ENCODE measurements around the gene VANGL1.
"Not testable (repeated sequence)": the region's sequence is repeated elsewhere in the genome, so short reads cannot be mapped to it uniquely, and the experiment has no call there.

Gene VANGL1

DNA sequence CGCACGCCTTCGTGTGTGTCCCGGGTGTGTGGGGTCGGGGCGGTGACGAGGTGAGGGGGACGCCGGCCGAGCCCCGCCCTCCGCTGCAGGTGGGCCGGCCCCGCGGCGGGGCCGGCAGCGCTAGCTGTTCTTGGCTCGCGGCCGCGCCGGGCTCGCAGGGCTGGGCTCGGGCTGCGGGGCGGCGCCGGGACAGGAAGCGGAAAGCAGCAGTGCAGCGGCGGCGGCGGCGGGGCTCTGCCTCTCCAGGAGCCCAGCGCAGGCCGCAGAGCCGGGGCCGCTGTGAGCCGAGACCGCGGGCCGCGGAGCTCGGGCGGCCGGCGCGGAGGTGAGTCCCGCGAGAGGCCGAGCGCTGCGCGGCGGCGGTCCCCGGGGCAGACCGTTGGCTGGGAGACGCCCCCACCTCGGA lies at the start of gene VANGL1:
Gene VANGL1 (plus strand): TSS at position 209 of the 406 bp plus-strand sequence. CDS start 9,444 bp downstream, outside the sequence.
- DNase-seq (ENCODE audit: low read depth), result peak; percentile 71

DNA sequence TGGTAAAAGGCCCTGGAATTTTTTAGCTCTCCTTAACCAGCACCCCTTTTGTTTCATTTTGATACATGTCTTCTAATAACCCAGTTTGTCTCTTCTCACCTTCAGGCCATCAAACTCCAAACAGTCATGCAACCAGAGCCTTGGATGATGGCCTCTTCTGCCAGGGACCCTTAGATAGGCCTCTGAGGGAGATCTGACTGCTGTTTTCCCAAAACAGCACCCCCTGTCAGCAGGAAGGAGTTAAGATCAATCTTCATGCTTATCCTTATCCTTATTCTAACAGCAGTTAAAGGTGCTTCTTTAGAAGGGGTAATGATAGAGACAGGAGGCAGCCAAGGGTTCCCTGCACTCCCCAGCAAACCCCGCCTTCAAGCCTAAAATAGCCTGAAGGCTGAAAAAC lies 49.5 kb upstream of the VANGL1 start:
- no peak for DNase-seq (ENCODE audit: low read depth)

DNA sequence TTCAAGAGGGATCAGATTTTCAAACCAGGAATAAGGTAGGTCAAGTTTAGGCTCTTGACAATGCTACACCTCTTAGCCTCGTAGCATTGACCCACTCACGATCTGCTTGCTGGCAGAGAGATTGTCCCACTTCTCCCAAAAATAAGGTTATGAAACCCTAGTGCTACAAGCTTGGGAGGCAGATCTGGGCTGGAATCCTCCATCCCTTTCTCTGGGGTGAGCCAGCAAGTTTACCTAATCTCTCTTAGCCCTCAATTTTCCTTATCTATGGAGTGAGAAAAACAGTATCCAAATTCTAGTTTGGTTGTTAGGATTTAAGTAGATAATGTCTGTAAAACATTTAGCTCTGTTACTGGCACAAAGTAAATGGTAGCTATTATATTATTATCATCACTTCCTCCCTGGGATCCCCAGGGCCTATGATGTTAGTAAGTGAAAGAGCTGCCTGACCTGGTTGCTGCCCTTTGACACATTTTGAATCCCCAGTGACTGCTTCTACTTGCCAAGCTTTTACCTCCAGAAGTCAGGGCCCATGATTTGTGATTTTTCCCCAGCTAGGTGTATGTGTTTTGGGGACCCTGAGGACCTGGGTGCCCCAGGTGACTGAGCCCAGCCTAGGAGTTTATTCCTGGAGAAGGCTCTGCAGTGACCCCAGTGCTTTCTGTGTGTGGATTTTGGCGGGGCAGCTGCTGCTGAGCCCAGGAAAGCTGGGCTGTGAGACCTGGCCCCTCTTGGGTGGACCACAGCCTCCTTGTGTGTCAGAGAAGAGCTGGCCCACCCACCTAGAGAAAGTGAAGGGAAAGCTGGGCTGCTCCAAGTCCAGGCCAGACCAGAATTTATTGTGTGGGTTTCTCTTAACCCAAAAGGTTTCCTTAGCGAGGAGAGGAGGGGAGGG lies 48.2 kb upstream of the VANGL1 start:
- no peak for DNase-seq (ENCODE audit: low read depth)

DNA sequence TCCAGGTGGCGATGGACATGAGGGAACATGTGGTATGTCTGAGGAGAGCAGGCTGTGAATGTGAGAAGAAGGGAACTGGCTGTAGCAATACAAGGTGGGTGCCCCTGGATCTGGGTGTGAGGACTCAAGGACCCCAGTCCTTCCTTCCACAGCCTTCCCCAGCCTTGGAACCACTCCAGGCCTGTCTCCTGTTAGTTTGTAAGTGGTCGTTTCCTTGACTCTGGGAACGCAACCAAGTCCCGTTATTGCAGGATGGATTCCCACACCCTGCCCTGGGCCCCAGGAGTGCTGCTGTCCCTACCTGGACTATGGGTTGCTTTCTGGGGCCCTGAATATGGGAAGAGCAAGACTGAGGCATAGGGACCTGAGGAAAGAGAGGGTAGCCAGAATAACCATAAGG lies 47.2 kb upstream of the VANGL1 start:
- DNase-seq (ENCODE audit: low read depth), result no peak

DNA sequence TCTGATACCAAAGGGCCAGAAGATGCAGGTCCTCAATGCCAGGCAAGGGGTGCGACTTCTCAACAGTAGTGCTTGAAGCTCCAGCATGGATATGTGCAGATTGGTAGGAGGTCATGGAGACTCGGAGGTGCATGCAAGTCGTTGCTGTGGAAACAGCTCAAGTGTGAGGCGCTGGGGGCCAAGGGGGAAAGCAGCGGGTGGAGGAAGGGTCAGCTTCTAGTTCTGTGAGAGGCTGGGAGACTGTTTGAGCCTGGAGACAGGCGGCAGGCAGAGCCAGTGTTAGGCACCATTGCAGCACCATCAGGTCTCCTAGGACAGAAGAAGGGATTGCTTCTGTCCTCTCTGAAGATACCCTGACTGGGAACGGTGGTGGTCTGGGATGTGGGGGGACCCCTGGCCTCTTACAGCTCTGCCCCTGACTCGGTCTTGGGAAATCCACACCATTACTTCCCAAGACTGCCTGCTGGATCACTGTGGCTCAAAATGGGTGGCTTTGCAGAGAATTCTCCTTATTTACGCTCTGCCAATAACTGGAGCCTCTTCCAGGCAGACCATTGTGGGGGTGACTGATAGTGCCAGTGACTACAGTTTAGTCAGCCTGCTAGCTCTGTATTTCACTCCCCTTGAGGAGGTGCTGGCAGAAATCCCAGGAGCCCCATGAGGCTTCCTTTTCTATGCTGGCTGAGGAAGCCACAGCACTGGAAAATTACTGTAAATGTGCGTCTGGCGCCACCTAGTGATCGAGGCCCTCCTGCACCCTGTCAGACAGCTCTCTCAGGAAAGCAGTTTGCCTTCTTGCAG lies 46.3 kb upstream of the VANGL1 start:
- peak; percentile 98 for DNase-seq (ENCODE audit: low read depth)

DNA sequence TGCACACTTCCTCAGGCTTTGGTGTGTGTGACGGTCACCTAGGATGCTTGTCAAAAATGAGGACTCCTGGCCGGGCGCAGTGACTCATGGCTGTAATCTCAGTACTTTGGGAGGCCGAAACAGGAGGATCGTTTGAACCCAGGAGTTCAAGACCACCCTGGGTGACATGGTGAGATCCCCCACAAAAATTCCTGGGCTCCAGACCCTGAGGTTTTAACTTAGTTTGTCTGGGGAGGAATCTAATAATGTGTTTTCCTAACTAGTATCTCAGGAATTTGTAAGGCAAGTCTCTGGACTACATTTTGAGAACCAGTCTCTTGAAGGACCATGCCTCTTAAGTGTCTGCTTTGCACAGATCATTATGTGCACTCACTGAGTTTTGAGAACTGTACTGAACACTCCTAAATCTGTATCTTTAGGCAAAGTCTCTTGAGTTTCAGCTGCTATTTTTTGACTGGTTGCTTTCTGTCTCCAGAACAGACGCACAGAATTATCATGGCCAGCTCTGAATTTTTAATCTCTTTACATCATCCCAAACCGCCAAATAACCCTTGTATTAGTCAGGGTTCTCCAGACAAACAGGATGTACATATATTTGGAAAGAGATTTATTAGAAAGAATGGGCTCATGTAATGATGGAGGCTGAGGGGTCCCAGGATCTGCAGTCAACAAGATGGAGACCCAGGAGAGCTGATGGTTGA lies 45.5 kb upstream of the VANGL1 start:
- peak; percentile 63 for DNase-seq (ENCODE audit: low read depth)

DNA sequence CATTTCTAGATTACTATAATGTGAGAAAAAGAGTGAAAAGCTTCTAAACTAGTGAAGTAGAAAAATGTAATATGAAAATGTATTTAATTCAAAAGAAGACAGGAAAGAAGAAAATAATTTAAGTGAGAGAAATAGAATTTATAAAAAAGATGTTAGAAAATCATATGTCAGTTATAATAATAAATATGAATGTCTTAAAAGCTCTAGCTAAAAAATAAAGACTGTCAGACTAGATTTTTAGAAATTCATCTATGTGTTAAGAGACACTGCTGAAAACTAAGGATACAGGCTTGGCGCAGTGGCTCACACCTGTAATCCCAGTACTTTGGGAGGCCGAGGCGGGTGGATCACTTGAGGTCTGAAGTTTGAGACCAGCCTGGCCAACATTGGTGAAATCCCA lies 37.3 kb upstream of the VANGL1 start:
- DNase-seq (ENCODE audit: low read depth), result no peak

DNA sequence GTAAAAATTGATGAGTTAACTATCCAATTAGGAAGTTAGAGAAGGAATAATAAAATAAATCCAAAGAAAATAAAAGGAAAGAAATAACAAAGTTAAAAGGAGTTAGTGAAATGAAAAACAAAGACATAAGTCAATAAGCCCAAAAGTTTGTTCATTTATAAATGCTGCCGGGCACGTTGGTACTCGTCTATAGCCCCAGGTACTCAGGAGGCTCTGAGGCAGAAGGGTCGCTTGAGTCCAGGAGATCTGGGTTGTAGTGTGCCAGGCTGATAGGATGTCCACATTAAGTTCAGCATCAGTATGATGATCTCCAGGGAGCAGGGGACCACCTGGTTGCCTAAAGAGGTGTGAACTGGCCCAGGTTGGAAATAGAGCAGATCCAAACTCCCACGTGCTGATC lies 35.5 kb upstream of the VANGL1 start:
- no peak for DNase-seq (ENCODE audit: low read depth)

DNA sequence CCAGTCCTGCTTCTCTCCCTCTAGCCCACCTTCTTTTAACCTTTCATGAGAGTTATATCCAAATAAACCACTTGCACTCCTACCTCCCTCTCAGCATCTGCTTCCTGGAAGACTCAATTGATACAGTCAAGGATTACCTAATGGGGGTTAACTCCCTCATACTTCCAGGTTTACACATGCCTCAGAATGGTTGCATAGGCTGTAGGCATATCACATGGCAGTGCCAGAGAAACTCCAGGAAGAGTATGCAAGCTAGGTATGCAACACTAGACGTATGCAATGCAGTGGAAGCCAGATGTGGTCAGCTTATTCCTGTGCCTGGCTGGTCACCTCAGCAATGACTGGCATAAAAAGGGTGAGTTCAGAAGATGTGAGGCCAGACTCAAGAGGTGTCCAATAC lies 32.7 kb upstream of the VANGL1 start:
- no peak for DNase-seq (ENCODE audit: low read depth)

DNA sequence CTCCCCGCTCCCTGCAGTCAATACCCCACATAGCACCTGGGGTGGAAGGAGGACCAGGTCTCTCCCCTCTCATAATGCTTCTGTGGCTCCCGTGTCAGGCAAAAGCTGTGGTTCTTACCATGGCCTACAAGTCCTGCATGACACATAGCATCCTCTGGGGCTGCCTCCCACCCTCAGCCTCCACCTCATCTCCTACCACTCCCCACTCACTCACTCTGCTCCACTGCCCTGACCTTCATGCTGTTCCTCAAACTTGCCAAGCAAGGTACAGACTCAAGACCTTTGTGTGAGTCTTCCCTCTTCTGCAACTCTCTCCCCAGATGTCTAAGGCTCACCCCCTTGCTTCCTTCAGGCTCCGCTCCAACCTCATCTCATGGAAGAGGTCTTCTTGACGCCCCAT lies 28.0 kb upstream of the VANGL1 start:
- no peak for DNase-seq (ENCODE audit: low read depth)

DNA sequence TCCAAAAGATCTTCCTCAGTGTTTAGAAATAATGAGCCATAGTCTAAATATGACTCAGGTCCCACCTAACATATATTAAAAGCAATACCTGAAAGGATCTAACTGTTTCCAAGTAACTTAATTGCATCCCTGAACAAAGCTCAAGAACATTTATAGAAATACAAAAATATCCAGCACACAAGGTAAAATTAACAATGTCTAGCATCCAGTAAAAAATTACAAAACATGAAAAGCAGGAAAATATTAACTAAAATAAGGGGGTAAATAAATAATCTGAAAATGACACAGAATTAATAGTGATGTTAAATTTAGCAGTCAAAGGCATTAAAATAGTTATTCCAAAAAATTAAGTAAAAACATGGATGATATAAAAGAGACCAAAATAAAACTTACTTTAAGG lies 21.3 kb upstream of the VANGL1 start:
- DNase-seq (ENCODE audit: low read depth), result no peak

DNA sequence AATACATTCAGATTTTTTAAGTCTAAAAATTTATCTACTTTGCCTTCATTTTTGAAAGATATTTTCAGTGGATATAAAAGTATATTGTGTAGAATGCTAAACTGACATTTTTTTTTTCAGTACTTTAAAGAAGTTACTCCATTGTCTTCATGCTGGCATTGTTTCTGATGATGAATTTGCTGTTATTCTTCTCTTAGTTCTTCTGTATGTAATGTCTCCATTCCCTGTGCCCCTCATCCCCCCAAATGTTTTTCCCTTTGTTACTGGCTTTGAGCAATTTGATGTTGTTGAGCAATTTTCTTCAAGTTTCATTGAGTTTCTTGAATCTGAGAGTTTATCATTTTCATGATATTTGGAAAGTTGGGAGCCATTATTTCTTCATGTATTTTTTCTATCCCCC lies 20.8 kb upstream of the VANGL1 start:
- no peak for DNase-seq (ENCODE audit: low read depth)

DNA sequence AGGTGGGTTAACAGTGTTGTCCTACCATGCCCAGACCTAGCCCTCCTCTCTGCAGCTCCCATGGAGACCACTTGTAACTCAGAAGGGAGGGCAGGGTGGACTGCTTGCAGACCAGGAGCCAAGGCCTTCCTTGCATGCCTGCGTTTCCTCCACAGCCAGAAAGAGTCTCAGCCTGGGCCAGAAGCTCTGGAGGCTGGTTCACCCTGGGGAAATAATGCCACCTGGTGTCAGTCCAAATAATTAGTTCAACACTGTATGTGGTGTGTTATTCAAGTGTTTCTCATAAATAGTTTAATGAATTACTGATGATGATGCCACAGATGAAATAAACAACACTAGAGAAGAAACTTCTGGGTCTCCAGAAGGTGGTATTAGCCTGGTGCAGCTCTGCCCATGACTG lies 16.9 kb upstream of the VANGL1 start:
- peak; percentile 11 for DNase-seq (ENCODE audit: low read depth)

DNA sequence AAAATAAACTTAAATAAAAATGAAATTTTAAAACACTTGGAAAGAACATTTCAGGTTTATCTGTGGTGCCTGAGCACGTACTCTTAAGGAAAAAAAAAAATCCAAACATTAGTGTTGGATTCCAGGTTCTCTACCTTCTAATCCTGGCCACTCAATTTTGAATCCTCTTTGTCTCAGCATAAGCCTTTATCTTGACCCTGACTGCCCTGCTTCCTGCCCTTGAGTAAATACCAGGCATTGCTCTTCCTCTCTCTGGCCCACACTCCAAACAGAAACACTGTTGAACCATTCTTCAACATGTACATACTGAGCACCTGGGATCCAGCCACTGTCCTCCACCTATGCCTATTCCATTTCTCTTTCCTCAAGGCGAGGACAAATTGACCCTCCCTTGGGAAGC lies 11.4 kb upstream of the VANGL1 start:
- DNase-seq (ENCODE audit: low read depth), result no peak

DNA sequence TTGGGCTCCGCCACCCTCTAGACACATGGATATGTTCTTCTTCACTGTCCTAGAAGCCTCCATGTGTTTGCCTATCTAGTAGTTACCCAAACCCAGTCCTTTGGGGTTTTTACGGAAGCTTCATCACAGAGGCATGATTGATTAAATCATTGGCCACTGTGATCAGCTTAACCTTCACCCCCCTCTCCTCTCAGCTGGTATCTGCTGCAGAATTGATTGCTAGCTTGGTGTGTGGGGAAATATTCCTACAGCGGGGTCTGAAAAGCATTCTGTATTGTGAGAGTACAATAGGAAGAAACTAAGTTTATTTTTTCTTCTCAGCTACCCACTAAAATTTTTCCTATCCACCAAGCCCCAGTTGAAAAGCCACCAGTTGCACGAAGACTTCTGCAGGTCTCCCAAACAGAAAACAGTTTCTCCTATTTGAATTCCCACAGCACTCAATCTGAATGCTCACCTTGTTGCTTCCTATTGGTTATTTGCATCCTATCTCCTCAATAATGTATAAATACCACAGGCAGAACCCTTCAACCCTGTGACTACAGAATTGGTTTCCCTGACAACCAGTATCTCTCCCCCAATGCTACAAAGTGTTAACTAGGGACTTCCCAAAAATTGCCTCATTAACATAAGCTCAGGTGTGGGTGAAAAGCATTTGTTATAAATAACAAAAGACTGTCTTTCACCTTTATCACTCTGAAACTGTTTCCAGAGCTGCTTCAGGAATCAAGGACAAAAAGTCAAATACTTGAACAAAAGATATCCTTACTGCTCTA lies 9.3 kb upstream of the VANGL1 start:
- DNase-seq (ENCODE audit: low read depth), result no peak

DNA sequence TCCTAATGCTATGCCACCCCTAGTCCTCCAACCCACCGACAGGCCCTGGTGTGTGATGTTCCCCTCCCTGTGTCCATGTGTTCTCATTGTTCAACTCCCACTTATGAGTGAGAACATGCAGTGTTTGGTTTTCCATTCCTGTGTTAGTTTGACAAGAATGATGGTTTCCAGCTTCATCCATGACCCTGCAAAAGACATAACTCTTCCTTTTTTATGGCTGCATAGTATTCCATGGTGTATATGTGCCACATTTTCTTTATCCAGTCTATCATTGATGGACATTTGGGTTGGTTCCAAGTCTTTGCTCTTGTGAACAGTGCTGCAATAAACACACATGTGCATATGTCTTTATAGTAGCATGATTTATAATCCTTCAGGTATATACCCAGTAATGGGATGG lies 8.2 kb upstream of the VANGL1 start:
- DNase-seq (ENCODE audit: low read depth), result not testable (repeated sequence)

DNA sequence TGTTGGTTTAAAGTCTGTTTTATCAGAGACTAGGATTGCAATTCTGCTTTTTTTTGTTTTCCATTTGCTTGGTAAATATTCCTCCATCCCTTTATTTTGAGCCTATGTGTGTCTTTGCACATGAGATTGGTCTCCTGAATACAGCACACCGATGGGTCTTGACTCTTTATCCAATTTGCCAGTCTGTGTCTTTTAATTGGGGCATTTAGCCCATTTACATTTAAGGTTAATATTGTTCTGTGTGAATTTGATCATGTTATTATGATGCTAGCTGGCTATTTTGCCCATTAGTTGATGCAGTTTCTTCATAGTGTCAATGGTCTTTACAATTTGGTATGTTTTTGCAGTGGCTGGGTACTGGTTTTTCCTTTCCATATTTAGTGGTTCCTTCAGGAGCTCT lies 4.5 kb upstream of the VANGL1 start:
- DNase-seq (ENCODE audit: low read depth), result not testable (repeated sequence)

DNA sequence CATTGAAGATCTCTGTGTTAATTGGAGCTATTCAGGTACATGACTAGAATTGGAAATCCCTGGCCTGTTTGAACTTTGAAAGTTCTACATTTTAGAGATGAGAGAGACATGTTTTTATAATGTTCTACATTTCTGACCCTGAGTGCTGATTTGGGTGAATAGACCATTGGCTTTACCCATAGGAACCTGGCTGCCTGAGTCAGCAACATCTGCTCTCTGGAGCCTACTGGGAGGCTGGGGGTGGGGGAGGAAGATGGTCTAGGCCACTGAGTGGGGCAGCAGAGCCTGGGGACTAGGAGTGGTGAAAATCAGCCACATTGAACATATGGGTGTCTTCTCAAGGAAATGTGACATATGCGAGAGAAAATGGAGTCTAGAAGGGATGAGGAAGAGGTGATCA lies 1.4 kb upstream of the VANGL1 start:
- DNase-seq (ENCODE audit: low read depth), result no peak

DNA sequence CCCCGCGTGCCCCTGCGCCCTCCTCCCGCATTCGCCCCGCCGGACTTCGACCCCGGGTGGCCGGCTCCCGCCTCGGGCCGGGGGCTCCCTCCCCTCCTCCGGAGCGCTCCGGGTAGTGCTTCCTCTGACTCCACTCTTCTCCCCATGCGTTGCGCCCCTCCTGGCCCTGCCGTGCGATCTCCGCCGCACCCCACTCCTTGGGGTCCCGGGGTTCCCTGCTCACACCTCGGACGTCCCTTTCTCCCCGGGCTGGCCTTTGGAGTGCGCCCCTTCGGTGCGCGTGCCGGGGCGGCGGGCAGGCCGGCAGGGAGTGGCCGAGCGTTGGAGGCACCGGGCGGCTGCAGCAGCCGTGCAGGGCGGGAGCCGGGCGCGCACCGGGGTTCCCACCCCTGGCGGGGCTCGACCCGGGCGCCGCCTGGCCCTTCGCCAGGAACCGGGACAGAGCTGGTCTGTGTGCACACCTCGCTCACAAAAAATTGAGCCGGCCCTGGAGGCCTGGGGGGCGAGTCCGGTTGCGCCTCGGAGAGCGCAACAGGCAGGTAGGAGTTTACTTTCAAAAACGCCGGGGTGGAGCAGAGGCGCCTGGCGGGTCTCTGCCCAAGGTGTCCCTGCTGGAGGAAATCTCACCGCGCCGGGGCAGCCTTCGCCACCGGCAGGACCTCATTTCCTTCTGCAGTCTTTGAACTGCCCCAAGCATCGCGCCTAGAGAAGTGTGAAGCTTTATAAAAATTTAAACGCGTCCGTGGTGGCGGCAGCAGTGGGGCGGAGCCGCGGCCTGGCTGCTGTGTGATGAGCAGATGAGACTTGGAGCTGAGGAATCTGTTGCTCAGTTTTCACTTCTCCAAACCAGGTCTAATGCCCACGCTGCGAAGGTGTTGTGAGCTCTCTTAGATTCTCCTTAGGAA lies 650 bp downstream of the VANGL1 start:
- peak; percentile 52 for DNase-seq (ENCODE audit: low read depth)

DNA sequence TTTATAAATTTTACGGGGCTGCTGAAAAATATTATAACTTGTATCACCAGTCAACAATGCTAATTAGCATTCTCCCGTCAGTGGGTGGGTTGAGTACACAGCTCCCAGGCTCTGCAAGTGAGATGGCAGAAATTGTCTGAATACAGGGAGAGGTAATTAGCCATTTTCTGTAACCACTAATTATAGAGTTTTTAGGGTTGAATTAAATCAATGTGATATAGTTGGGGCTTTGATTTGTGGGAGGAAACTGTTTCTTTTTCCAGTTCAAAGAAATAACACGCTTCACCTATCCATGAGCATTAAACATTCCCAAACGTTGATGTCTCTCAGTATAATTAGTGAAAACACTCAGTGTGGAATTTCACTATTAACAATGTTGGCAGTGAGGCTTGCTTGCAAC lies 1.5 kb downstream of the VANGL1 start:
- DNase-seq (ENCODE audit: low read depth), result no peak

DNA sequence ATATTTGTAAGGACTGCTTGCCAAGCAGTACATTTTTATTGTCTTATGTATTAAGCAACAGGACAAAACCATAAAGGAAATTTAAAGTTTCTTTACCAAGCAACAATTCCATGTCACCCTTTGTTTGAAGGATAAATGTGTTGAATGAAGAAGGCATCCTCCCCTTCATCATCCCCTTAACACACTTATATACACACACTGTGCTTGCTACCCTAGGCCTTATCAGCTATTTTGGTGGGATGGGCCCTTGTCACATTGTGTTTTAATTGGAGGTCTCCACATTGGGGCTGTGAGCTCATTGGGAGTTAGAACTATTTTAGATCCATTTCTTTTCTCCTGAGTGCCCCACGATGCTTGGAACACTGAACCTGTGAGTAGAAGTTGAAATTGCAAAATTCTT lies 1.9 kb downstream of the VANGL1 start:
- DNase-seq (ENCODE audit: low read depth), result no peak

Data from EH (cell line).